NCI-H187 (cell line): ENCODE measurements around the gene BRMS1L.

Experiments used
- DNase-seq, 2 experiments: peaks; one replicate each; lab custom pipeline; 2025; lab: John Stamatoyannopoulos, UW

Gene BRMS1L

GRCh38 chr14:35865611-35866324 is 39.6 kb downstream of the BRMS1L start:
- DNase-seq = no peak

- no peak for DNase-seq
Observed at GRCh38 chr14:35866595-35867279, 40.6 kb downstream of the BRMS1L start.

- DNase-seq = no peak
Observed at GRCh38 chr14:35867280-35867629, 41.1 kb downstream of the BRMS1L start.

GRCh38 chr14:35875296-35875695 is 49.2 kb downstream of the BRMS1L start:
- no peak for DNase-seq

GRCh38 chr14:35877276-35877675 is 51.1 kb downstream of the BRMS1L start:
- no peak for DNase-seq

- DNase-seq = no peak
Observed at GRCh38 chr14:35878272-35879150, 52.4 kb downstream of the BRMS1L start.

GRCh38 chr14:35879151-35879648 is 53.1 kb downstream of the BRMS1L start:
- DNase-seq = no peak

GRCh38 chr14:35879654-35880249 is 53.6 kb downstream of the BRMS1L start:
- DNase-seq = no peak

GRCh38 chr14:35881280-35881679 is 55.1 kb downstream of the BRMS1L start:
- no peak for DNase-seq

GRCh38 chr14:35883677-35884293 is 57.6 kb downstream of the BRMS1L start:
- peak; percentile 24 to 25 for DNase-seq

GRCh38 chr14:35890308-35890707 is 64.2 kb downstream of the BRMS1L start:
- DNase-seq = no peak

- no peak for DNase-seq
Observed at GRCh38 chr14:35895256-35895655, 69.1 kb downstream of the BRMS1L start.

GRCh38 chr14:35897616-35898111 is 71.5 kb downstream of the BRMS1L start:
- DNase-seq = no peak

- no peak for DNase-seq
Observed at GRCh38 chr14:35898217-35898775, 72.2 kb downstream of the BRMS1L start.

- DNase-seq = no peak
Observed at GRCh38 chr14:35900741-35901140, 74.6 kb downstream of the BRMS1L start.

- no peak for DNase-seq
Observed at GRCh38 chr14:35909665-35910064, 83.5 kb downstream of the BRMS1L start.

- DNase-seq = no peak
Observed at GRCh38 chr14:35910191-35910590, 84.1 kb downstream of the BRMS1L start.

GRCh38 chr14:35911097-35911496 is 85.0 kb downstream of the BRMS1L start:
- DNase-seq = no peak

GRCh38 chr14:35915185-35915584 is 89.0 kb downstream of the BRMS1L start:
- no peak for DNase-seq

- DNase-seq = no peak
Observed at GRCh38 chr14:35915775-35916174, 89.6 kb downstream of the BRMS1L start.
